ENCODE results near the gene CDH13.

DNA sequence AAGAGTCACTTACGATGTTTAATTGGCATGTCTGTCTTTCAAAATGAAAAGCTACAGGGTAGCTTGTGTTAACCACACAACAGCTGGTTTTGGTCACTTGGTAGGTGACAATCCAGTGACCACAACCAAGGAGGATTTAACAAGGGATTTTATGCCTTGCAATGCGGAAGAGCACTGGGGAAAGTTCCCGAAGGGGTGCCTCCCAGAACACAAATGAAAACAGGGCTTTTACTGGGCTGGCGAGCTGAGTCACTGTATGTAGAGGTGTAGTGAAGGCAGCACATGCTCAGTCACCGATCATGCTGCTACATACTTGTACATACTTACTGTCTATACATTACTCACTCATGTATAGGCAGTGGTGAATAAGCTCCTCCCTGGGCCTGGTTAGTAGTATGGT lies 483.5 kb downstream of the CDH13 start:
- TF ChIP-seq THRA (IDR thresholded peaks at IDR 0.05) (no peak), CTCF (IDR thresholded peaks at IDR 0.05 in 2 of 3, conservative IDR thresholded peaks at IDR 0.05 in 1 of 3; ENCODE audit: insufficient read depth in 2 of 3, low read depth in 1 of 3, low read length in 3 of 3) (no peak), FOS (IDR thresholded peaks at IDR 0.05; ENCODE audit: extremely low read depth, insufficient read length) (no peak), ZBTB49 (CRISPR knock-in tag; IDR thresholded peaks at IDR 0.05; ENCODE audit: borderline replicate concordance) (no peak), SP2 (IDR thresholded peaks at IDR 0.05; ENCODE audit: extremely low read depth, low read depth, low read length, poor library complexity, severe bottlenecking) (no peak), MYC (IDR thresholded peaks at IDR 0.05; ENCODE audit: low read depth, low read length) (no peak), MYC (CRISPR knock-in tag; IDR thresholded peaks at IDR 0.05; ENCODE audit: borderline replicate concordance, low read depth) (no peak), RBM22 (IDR thresholded peaks at IDR 0.05; ENCODE audit: low read depth, low read length, poor library complexity, severe bottlenecking) (no peak)

All from K562 (cell line).